NB4 (cell line): ENCODE measurements around the gene MEGF9.

Experiments
- POLR2A ChIP-seq: IDR thresholded peaks from 2 replicates; pipeline ENCODE4 v1.6.1; 2011; ENCODE audit warnings: mild to moderate bottlenecking; ENCODE audit not compliant: insufficient read length; ENCODE audit errors: extremely low read depth
- TF ChIP-seq, protein P1 (sequence below): IDR thresholded peaks from one replicate; pipeline ENCODE4 v1.5.1; 2012; ENCODE audit warnings: low read depth, low read length

DNA sequence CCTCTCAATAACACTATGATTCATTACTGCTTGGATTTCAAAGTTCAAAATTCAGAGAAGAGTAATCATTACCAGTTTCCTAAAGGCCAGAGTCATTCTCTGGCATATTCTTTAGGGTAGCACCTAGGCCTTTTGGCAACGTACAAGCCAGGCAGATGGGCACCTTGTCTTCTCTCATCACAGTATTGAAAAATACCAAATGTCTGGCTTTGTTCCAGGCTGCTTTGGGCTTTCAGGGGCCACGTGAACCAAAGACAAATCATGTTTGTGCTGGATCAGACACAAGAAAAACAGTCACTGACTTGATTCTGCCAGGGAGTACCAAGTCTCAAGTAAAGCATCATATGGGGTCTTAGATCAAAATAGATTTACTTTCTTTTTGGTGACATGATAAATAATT lies 15.5 kb downstream of the MEGF9 start:
- TF ChIP-seq, protein P1, sequence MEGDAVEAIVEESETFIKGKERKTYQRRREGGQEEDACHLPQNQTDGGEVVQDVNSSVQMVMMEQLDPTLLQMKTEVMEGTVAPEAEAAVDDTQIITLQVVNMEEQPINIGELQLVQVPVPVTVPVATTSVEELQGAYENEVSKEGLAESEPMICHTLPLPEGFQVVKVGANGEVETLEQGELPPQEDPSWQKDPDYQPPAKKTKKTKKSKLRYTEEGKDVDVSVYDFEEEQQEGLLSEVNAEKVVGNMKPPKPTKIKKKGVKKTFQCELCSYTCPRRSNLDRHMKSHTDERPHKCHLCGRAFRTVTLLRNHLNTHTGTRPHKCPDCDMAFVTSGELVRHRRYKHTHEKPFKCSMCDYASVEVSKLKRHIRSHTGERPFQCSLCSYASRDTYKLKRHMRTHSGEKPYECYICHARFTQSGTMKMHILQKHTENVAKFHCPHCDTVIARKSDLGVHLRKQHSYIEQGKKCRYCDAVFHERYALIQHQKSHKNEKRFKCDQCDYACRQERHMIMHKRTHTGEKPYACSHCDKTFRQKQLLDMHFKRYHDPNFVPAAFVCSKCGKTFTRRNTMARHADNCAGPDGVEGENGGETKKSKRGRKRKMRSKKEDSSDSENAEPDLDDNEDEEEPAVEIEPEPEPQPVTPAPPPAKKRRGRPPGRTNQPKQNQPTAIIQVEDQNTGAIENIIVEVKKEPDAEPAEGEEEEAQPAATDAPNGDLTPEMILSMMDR: no peak
- TF ChIP-seq POLR2A: no peak
